Measurements from ENCODE around the gene XPNPEP2.

XPNPEP2 gene, protein sequence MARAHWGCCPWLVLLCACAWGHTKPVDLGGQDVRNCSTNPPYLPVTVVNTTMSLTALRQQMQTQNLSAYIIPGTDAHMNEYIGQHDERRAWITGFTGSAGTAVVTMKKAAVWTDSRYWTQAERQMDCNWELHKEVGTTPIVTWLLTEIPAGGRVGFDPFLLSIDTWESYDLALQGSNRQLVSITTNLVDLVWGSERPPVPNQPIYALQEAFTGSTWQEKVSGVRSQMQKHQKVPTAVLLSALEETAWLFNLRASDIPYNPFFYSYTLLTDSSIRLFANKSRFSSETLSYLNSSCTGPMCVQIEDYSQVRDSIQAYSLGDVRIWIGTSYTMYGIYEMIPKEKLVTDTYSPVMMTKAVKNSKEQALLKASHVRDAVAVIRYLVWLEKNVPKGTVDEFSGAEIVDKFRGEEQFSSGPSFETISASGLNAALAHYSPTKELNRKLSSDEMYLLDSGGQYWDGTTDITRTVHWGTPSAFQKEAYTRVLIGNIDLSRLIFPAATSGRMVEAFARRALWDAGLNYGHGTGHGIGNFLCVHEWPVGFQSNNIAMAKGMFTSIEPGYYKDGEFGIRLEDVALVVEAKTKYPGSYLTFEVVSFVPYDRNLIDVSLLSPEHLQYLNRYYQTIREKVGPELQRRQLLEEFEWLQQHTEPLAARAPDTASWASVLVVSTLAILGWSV

DNA sequence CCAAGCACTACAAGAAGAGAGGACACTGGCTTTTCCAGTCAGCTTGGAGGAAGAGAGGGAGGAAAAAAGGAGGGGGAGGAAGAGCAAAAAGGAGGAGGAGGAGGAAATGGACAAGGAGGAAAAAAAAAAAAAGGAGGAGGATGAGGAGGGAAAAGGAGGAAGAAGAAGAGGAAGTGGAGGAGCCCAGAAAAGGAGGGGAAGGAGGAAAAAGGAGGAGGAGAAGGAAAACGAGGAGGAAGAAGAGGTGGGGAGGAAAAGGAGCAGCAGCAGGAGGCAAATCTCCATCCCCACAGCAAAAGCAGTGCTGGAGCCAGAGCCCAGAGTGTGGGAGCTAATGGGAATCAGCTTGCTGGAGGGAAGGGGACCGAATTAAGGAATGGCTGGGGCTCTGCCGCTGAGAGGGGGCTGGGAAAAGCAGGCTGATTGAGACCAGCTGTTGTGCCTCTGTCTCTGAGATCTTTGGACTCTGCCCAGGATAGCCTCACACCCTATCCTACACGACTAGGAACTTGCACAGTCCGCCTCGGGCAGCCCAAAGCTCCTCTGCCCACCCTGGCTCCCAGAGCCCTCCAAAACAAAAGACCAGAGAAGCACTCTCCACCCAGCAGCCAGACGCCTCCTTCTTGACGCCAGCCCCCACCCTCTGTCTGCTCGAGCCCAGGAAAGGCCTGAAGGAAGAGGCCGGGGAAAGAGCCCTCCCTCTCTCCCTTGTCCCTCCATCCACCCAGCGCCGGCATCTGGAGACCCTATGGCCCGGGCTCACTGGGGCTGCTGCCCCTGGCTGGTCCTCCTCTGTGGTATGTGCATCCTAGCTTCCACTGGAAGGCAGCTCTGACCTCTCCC, at the start of gene XPNPEP2:
XPNPEP2 (plus strand) TSS at position 514 of the 843 bp plus-strand sequence; CDS start at position 749, 235 bp downstream.
- DNase-seq (ENCODE audit: low read depth in 3 of 3): no peak

DNA sequence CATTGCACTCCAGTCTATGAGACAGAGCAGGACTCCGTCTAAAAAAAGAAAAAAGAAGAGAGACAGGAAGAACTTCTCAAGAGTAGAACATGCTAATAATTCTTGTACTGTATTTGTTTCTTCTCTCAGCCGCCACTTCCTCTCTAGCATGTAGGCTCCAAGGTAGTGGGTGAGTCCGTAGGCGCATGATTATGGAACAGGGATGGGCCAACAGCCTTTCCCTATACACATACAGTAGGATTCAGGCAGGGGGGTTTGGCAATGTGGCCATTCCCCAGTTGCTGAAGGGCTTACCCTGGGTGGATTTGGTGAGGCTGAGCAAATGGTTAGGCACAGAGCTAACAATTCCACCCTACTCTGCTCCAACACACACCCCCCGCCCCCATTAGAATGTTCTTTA, 49.0 kb upstream of the XPNPEP2 start:
- no peak for DNase-seq (ENCODE audit: low read depth in 3 of 3)

DNA sequence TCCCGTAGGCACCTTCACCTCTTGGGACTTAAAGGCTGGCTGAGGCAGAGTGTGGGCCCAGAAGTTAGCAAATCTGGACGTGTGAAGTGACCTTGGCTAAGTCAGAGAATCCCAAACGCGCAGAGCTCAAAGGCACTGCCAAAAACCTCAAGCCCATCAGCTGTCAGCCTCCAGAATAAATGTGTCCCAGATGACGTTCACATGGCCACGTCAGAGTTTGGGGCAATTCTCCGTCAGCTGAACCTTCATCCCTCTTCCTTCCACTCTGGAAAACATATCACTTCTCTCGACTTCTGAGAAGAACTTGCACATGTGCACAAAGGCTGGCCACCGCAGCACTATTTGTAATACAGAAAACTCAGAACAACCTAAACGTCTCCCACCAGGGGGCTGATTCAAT, 48.3 kb upstream of the XPNPEP2 start:
- no peak for DNase-seq (ENCODE audit: low read depth in 3 of 3)

DNA sequence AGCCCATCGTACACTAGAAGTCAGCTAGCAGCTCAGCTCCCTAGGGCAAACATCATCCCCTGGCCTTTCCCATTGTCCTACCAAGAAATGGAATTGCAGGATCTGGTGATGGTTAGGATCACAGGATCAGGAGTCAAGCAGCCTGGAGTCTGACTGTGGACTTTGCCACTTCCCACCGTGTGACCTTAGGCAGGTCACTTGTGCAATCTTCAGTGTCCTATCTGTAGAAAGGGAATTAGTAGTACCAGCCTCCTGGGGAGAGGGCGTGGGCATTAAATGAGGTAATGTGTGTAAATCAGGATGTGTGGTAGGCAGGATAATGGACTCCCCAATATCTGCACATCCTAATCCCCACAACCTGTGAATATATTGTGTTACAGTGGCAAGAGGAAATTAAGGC, 45.4 kb upstream of the XPNPEP2 start:
- DNase-seq (ENCODE audit: low read depth in 3 of 3): no peak

DNA sequence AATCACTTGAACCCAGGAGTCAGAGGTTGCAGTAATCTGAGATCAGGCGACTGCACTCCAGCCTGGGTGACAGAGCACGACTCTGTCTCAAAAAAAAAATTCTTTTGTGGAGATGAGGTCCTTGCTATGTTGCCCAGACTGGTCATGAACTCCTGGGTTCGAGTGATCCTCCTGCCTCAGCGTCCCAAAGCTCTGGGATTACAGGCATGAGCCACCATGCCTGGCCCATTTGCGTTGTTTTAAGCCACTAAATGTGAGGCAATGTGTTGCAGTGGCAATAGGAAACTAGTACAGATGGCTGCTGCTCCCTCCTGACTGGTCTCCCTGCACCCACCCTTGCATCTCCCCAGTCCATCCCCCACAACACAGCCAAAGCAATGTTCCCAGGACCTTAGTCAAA, 44.0 kb upstream of the XPNPEP2 start:
- no peak for DNase-seq (ENCODE audit: low read depth in 3 of 3)

DNA sequence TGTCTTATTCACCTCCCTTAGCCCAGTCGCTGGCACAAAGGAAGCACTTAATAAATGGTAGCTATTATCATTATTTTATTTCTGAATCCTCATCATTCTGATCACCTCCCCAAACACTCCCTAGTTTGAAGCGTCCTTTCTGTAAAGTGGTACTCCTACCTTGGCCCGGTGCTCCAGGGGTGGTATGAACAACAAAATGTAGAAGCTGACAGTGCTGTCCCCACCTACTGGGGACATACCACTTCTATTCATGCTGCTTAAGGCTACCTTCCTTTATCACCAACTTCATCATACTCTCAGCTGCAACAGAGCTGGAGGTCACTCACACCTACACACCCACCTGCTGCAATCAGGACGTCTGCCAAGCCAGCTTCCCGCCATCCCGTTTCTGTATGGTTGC, 43.2 kb upstream of the XPNPEP2 start:
- DNase-seq (ENCODE audit: low read depth in 3 of 3): no peak

DNA sequence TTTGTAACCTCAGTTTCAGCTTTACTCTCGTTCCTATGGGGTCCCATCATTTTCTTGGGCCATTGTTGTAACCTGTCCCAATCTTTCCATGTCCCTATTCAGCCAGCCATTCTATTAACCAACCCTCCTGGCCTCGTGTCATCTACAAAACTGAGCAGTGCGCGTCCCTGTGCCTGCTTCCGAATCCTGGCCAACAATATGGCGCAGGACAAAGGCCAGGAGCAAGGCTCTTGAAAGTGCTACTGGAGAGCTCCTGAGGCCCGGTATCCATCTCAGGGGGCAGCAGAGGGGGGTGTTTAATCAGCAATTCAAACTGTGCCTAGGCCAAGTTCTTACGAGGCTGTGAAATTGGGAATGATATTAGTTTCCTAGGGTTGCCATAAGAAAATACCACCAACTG, 42.8 kb upstream of the XPNPEP2 start:
- DNase-seq (ENCODE audit: low read depth in 3 of 3): no peak

DNA sequence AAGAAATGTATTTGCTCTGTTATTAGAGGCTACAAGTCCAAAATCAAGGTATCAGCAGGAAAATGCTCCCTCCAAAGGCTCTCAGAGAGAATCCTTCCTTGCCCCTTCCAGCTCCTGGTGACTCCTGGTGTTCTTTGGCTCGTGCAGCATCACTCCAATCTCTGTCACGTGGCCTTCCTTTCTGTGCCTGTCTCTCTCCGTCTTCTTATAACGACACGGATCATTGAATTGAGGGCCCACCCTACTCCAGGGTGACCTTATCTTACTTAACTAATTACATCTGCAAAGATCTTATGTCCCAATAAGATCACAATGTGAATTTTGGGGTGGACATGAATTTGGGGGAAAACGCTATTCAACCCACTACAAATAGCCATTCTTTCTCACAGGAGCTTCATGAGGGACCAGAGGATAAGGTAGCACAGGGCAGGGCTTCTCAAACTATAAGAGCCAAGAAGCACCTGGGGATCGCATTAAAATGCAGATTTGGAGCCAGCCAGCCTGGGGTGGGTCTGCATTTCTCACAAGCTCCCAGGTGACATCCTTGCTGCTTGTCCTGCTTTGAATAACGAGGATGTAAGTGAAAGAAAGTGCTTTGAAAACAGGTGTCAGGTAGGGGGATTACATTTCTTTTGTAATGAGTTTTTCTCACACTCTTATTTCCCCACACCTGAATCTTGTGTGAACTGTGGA, 42.2 kb upstream of the XPNPEP2 start:
- DNase-seq (ENCODE audit: low read depth in 3 of 3): no peak

DNA sequence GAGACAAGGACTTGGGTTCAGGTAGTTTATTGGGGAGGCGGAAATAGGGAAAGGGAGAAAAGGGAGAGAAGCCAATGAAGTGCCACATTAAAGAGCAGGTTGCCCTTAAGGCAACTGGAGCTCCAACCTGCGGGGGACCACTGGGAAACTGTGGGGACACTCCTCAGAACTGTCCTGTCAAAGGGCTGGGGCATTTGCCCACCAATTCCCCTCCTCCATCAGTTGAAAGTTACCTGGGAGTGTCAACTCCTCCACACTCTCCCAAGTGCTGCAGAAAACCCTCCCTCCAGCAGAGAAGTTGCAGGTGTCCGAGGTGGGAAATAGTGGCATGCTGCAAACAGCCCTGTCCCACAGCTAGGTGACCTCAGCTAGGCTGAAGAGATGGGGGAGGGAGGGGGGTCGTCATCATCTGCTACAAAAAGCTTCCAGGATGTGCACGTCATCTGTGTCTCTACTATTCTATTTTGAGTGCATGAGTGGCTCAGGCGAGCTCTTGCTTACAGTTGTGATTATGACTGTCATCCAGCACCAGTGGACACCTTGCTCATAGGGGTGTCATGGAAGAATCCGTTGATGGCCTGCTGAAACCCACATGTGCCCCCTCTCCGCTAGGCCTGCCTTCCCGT, 41.5 kb upstream of the XPNPEP2 start:
- no peak for DNase-seq (ENCODE audit: low read depth in 3 of 3)

DNA sequence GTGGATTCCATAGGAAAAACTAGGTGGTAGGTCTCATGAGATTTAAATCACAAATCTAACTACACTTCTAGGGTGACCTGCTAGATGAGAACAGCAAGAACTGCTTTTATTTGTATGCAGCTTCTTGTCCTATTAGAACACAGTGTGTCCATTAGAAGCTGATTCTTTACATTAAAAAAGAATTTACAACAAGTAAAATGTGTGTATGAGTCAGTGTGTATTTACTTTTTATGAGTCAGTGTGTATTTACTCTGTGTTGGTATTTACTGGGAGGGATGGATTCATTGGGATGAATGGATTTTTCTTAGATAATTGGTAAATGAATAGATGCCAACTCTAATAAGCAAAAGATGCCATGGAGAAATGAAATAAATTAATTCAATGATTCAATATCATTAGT, 40.6 kb upstream of the XPNPEP2 start:
- no peak for DNase-seq (ENCODE audit: low read depth in 3 of 3)

DNA sequence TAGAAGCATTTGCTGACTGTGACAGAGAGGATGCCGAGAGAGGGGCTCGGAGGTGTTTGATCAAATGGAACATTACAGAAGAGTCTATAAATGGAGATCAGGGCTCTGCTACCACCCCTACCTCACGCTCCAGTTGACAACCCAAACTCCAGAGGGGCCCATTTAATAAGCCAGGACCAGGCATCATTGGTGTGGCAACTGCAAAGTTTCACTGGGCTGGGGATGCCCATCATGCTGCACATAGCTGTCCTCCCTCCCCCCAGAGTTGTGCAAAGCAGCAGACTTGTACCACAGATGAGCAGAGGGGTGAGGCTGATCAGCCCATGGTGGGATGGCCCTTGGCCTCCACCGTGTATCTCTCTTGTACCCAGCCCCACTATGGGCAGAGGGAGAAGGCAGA, 38.2 kb upstream of the XPNPEP2 start:
- no peak for DNase-seq (ENCODE audit: low read depth in 3 of 3)

DNA sequence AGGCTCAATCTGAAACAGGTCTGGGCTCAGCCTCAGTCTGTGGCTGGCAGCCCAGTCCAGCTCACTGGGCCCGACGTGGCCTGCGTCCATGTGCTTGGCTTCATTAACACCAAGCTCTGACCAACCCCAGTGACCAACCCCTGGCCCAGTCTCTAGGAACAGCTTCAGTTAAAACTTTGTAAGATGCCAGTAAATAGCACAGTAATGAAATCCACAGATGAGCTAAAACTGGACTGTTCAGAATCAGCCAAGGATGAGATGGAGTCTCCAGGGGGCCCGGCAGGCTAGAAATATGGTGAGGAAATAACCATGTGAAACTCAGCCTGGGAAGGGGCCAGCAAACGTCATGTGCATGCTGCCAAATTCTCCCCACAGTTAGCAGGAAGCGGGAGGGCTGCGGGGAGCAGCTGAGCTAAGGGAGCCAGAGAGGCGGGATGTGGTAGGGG, 37.1 kb upstream of the XPNPEP2 start:
- DNase-seq (ENCODE audit: low read depth in 3 of 3): no peak

DNA sequence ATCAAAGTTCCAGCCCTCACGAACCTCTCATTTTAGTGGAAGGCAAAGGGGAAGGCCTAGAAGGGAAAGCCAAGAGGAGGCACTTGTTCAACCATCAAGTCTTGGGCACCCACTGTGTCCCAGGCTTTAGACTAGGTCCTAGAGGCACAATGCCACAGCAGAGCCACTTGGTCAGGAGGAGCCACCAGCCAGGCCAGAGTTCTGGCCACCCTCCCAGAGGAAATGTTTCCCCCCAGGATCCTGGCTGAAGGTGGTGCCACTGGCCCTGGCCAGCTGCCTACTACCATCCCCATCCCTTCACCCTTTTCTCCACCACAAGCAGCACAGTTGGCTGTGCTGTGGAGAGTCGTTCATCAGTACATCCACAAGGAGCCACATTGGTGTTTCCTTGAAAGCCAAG, 34.3 kb upstream of the XPNPEP2 start:
- no peak for DNase-seq (ENCODE audit: low read depth in 3 of 3)

DNA sequence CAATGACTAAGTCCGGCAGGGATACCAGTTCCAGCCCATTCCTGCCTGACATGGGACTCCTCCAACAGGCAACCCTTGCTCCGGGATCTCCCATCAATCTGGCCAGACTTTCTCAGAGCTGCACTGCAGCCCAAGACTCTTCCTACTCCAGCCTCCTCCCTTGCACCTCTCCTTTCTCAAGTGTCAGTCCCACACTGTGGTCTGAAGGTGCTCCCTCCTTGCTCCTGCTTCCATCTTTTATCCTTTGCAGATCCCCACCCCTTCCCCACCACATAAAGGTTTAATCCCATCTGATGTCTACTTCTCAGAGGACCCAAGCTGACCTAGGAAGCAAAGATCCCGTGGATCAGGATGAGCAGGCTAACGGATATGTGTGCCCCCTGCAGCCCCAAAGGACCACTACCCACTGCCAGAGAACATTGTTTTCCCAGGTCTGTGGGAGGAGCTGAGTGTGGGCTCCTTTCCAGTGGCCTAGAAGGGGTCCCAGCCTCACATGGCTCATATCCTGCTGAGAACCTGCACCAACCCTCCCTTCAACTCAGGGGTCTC, 33.3 kb upstream of the XPNPEP2 start:
- DNase-seq (ENCODE audit: low read depth in 3 of 3): no peak

DNA sequence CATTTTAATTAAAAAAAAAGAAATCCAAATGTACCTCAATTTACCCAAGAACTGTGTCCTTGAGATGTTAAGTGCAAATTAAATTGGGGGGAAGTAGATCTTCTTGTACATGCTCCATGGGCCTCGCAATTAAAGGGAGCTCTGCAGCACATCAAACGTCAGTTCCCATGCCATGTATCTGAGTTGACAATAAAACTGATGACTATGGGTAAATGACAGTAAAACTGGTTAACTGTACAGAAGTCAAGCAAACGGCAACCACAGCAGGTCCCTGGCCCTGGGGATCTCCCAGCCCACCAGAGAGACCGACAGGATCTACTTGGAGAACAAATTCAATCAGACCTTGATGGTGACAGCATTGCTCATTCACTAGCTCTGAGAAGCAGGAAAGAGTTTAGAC, 32.8 kb upstream of the XPNPEP2 start:
- DNase-seq (ENCODE audit: low read depth in 3 of 3): no peak

DNA sequence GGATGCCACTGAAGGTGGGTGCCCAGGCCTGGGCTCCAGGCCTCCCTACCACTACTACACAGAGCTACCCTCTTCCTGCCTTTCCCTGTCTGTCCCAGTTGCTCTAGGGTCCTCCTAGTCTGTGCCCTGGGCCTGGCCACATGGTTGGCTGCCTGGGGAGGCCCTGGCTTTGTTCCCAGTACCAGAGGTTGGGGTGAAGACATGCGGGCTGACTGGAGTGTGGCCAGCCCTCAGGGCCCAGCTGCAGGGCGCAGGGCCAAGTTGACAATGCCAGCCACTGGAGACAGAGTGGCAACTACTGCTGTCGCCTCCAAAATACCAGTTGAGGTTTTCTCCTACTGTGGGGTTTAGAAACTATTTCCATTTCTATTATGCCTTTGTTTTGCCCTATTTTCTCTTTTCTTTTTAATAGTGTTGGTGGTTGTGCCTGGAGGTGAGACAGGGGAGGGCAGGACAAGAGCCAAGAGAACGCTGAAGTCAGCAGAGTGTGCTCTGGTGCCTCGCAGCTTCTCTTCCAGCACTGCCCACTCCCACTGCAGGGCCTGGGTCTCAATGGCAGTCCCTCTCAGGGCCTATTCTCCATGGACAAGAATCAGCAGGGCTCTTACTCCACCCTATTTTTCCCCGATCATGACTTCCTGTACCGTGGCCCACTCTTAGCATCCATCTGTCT, 32.2 kb upstream of the XPNPEP2 start:
- no peak for DNase-seq (ENCODE audit: low read depth in 3 of 3)

DNA sequence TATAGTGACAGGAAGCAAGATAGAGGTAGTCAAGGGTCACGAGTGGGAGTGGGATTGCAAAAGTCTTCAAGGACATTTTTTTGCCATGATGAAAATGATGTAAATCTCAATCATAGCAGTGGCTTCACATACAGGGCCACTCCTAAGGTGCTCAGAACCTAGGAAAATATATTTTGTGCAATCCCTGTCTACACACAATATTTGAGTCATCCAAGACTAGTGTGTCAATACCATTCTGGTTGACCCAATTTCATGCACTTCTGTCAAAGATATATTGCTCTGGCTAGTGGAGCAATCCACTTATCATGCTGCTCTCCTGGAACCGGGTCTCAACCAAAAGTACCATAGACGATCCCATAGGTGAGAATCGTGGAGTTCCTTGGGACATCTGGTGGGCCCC, 24.2 kb upstream of the XPNPEP2 start:
- no peak for DNase-seq (ENCODE audit: low read depth in 3 of 3)

DNA sequence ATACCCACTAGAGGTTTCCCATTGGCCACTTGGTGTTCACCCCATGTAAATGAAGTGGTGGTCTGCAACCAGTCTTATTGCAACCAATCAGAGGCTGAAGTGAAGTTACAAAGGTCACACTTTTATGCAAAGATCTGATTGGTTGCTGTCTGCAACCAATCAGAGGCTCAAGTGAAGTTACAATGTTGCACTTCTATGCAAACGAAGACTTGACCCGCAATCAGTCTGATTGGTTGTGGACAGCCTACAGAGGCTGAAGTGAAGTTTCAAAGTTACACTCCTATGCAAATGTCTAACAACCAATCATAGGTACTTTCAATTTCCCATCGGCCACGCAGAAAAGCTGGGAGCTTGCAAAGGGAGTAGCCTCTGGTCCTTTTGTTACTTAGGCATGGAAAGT, 22.3 kb upstream of the XPNPEP2 start:
- no peak for DNase-seq (ENCODE audit: low read depth in 3 of 3)

DNA sequence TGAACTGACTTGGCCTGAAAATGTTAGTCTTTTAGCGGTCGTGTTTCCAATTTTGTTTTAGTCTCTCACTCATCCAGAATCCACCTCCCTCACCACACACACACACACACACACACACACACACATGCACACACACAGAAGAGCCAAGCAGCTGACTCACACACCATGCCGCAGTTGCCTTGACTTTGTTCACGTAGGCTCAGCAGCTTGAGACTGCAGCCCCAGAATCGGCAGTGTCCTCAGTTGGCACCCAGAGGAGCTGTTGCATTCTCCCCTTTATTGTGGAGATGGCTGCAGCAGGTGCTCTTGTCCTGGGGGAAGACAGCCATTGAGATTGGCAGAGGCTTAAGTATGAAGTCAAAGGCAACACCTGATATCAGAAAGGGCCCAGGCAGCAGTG, 20.9 kb upstream of the XPNPEP2 start:
- DNase-seq (ENCODE audit: low read depth in 3 of 3): no peak

DNA sequence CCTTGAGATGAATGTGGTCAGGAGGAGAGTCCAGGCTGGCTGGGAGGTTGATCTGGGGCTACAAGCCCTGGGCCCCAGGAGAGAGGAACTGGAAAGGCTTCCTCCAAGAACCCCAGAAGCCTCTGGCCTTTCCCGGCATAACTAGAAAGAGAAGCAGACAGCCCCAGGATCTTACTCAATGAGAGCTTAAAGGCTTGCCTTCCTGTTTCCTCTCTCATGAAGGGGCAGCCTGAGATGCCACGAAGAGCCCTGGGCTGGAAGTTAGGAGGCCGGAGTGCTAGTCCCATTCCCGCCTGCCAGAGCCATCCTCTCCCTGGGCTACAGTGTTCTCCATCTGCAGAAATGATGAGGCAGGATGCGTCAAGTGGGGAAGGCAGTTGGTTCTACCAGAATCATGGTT, 20.1 kb upstream of the XPNPEP2 start:
- no peak for DNase-seq (ENCODE audit: low read depth in 3 of 3)

DNA sequence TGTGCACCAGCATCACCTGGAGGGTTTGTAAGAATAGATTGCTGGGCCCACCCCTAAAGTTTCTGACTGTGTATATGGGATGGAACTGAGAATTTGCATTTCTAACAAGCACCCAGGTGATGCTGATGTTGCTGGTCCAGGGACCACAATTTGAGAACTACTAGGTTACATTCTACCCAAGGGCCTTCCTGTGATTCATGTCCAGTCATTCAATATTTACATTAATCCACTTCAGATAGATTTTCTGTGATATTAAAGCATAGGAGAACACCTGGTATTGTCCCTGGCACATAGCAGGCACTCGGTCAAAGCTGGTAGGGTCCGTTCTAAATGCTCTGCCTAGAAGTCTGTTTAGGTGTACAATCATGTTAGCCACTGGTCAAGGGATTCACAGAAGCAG, 19.5 kb upstream of the XPNPEP2 start:
- DNase-seq (ENCODE audit: low read depth in 3 of 3): no peak
